Measurements from ENCODE around the gene NAA10.

Gene NAA10

GRCh38 chrX:153927922-153928760 lies 6.7 kb downstream of the NAA10 start:
- DNase-seq (ENCODE audit: low read depth) = peak; percentile 96

GRCh38 chrX:153927672-153927921 lies 7.2 kb downstream of the NAA10 start:
- no peak for DNase-seq (ENCODE audit: low read depth)

- peak; percentile 40 for DNase-seq (ENCODE audit: low read depth)
Observed at GRCh38 chrX:153926858-153927671, 7.8 kb downstream of the NAA10 start.

GRCh38 chrX:153926552-153926857 lies 8.3 kb downstream of the NAA10 start:
- DNase-seq (ENCODE audit: low read depth) = no peak

- no peak for DNase-seq (ENCODE audit: low read depth)
Observed at GRCh38 chrX:153925739-153926551, 8.9 kb downstream of the NAA10 start, which contains the start of gene ARHGAP4. Gene ARHGAP4, minus strand, starts transcription at chrX:153926264. Its CDS starts 62 bp downstream, at chrX:153926202.

- no peak for DNase-seq (ENCODE audit: low read depth)
Observed at GRCh38 chrX:153925387-153925738, 9.5 kb downstream of the NAA10 start.

- peak; percentile 20 for DNase-seq (ENCODE audit: low read depth)
Observed at GRCh38 chrX:153924149-153924861, 10.5 kb downstream of the NAA10 start.

- DNase-seq (ENCODE audit: low read depth) = peak; percentile 30
Observed at GRCh38 chrX:153922932-153923857, 11.6 kb downstream of the NAA10 start.

- peak; percentile 24 for DNase-seq (ENCODE audit: low read depth)
Observed at GRCh38 chrX:153921511-153922446, 13.1 kb downstream of the NAA10 start.

GRCh38 chrX:153921070-153921469 lies 13.8 kb downstream of the NAA10 start:
- DNase-seq (ENCODE audit: low read depth) = no peak

- DNase-seq (ENCODE audit: low read depth) = no peak
Observed at GRCh38 chrX:153920546-153920945, 14.3 kb downstream of the NAA10 start.

GRCh38 chrX:153919281-153919680 lies 15.6 kb downstream of the NAA10 start:
- no peak for DNase-seq (ENCODE audit: low read depth)

GRCh38 chrX:153917869-153918268 lies 17.0 kb downstream of the NAA10 start:
- DNase-seq (ENCODE audit: low read depth) = no peak

GRCh38 chrX:153913701-153914100 lies 21.1 kb downstream of the NAA10 start:
- no peak for DNase-seq (ENCODE audit: low read depth)

GRCh38 chrX:153913211-153913610 lies 21.6 kb downstream of the NAA10 start:
- DNase-seq (ENCODE audit: low read depth) = no peak

- no peak for DNase-seq (ENCODE audit: low read depth)
Observed at GRCh38 chrX:153911798-153912197, 23.0 kb downstream of the NAA10 start.

- no peak for DNase-seq (ENCODE audit: low read depth)
Observed at GRCh38 chrX:153910446-153910845, 24.4 kb downstream of the NAA10 start.

- DNase-seq (ENCODE audit: low read depth) = no peak
Observed at GRCh38 chrX:153909980-153910360, 24.9 kb downstream of the NAA10 start.

GRCh38 chrX:153909024-153909979 lies 25.5 kb downstream of the NAA10 start:
- DNase-seq (ENCODE audit: low read depth) = no peak
